Dendritic cell treated with granulocyte-macrophage colony-stimulating factor and Interleukin-4, amounts not matched to agents 40 ng/mL and 50 ng/mL, for 4 days (primary cell): ENCODE measurements around the gene DALRD3.

ENCODE experiments used
- H3K27ac Mint-ChIP-seq: one replicate; pipeline ENCODE4 v1.8.0; 2022; ENCODE audit warnings: mild to moderate bottlenecking, mixed read lengths
- H3K27me3 Mint-ChIP-seq: one replicate; pipeline ENCODE4 v1.8.0; 2022; ENCODE audit warnings: mild to moderate bottlenecking, mixed read lengths
- H3K36me3 Mint-ChIP-seq: one replicate; pipeline ENCODE4 v1.8.0; 2022; ENCODE audit warnings: low read depth, mixed read lengths
- H3K4me1 Mint-ChIP-seq: one replicate; pipeline ENCODE4 v1.8.0; 2022; ENCODE audit warnings: low read depth, mixed read lengths
- H3K4me3 Mint-ChIP-seq: one replicate; pipeline ENCODE4 v1.8.0; 2022; ENCODE audit warnings: mild to moderate bottlenecking, moderate library complexity, mixed read lengths
- H3K9me3 Mint-ChIP-seq: one replicate; pipeline ENCODE4 v1.8.0; 2022; ENCODE audit warnings: mixed read lengths
- intact Hi-C: fragments of 100-400 bp; cut with micrococcal nuclease; formaldehyde crosslinking; loops from one replicate; pipeline ENCODE4 v1.15.0; 2022

DALRD3 gene

GRCh38 chr3:49006408-49007067 lies 11.8 kb downstream of the DALRD3 start:
- H3K27ac Mint-ChIP-seq, result peak overlapping the region; percentile 100
- no peaks in the 10 kb centered on the region for H3K9me3 Mint-ChIP-seq
- intact Hi-C loops, result loop anchor here (1.0 kb wide), 1 partner anchor 15 kb away; no protein-coding TSS in a partner anchor

GRCh38 chr3:49005998-49006397 lies 12.4 kb downstream of the DALRD3 start:
- H3K27ac Mint-ChIP-seq, result no peak overlapping the region
- no peaks in the 10 kb centered on the region for H3K9me3 Mint-ChIP-seq
- peaks cover 32% of the 10 kb centered on the region for H3K4me1 Mint-ChIP-seq
- intact Hi-C loops, result no loop called here
- peaks cover 46% of the 10 kb centered on the region for H3K36me3 Mint-ChIP-seq
- H3K27me3 Mint-ChIP-seq, result no peaks in the 10 kb centered on the region
- no peak overlapping the region for H3K4me3 Mint-ChIP-seq

More at GRCh38 chr3:49006408-49007067, 11.8 kb downstream of the DALRD3 start:
- Mint-ChIP-seq H3K36me3 (peaks cover 51% of the 10 kb centered on the region), H3K4me1 (peaks cover 32% of the 10 kb centered on the region), H3K4me3 (peak overlapping the region; percentile 99), H3K27me3 (no peaks in the 10 kb centered on the region)

GRCh38 chr3:49005303-49005680 lies 13.1 kb downstream of the DALRD3 start:
- intact Hi-C loops, result no loop called here
- H3K4me1 Mint-ChIP-seq, result peaks cover 32% of the 10 kb centered on the region
- no peaks in the 10 kb centered on the region for H3K9me3 Mint-ChIP-seq
- H3K36me3 Mint-ChIP-seq, result peaks cover 39% of the 10 kb centered on the region
- no peak overlapping the region for H3K4me3 Mint-ChIP-seq
- H3K27ac Mint-ChIP-seq, result no peak overlapping the region
- no peaks in the 10 kb centered on the region for H3K27me3 Mint-ChIP-seq

GRCh38 chr3:49004352-49005302 lies 13.8 kb downstream of the DALRD3 start:
- H3K9me3 Mint-ChIP-seq, result no peaks in the 10 kb centered on the region
- no peak overlapping the region for H3K27ac Mint-ChIP-seq
- H3K4me1 Mint-ChIP-seq, result peaks cover 32% of the 10 kb centered on the region
- H3K4me3 Mint-ChIP-seq, result no peak overlapping the region
- intact Hi-C loops, result no loop called here
- H3K36me3 Mint-ChIP-seq, result peaks cover 34% of the 10 kb centered on the region
- H3K27me3 Mint-ChIP-seq, result no peaks in the 10 kb centered on the region

- Mint-ChIP-seq H3K4me1 (peaks cover under 1% of the 10 kb centered on the region), H3K4me3 (no peak overlapping the region), H3K27me3 (no peaks in the 10 kb centered on the region), H3K9me3 (no peaks in the 10 kb centered on the region), H3K36me3 (peaks cover 35% of the 10 kb centered on the region), H3K27ac (no peak overlapping the region)
- intact Hi-C loops, result no loop called here
Measured at GRCh38 chr3:49001155-49001554, 17.2 kb downstream of the DALRD3 start.

- no peaks in the 10 kb centered on the region for H3K4me1 Mint-ChIP-seq
- H3K36me3 Mint-ChIP-seq, result peaks cover 53% of the 10 kb centered on the region
- no peaks in the 10 kb centered on the region for H3K9me3 Mint-ChIP-seq
Measured at GRCh38 chr3:48999085-48999858, 19.1 kb downstream of the DALRD3 start.

GRCh38 chr3:48997714-48998637 lies 20.4 kb downstream of the DALRD3 start:
- Mint-ChIP-seq H3K4me3 (no peak overlapping the region), H3K4me1 (peaks cover 7% of the 10 kb centered on the region), H3K36me3 (peaks cover 53% of the 10 kb centered on the region), H3K27ac (no peak overlapping the region), H3K9me3 (no peaks in the 10 kb centered on the region), H3K27me3 (no peaks in the 10 kb centered on the region)
- intact Hi-C loops, result no loop called here

More at GRCh38 chr3:48999085-48999858, 19.1 kb downstream of the DALRD3 start:
- Mint-ChIP-seq H3K27me3 (no peaks in the 10 kb centered on the region), H3K4me3 (no peak overlapping the region), H3K27ac (no peak overlapping the region)
- intact Hi-C loops, result no loop called here

GRCh38 chr3:48997102-48997635 lies 21.2 kb downstream of the DALRD3 start:
- Mint-ChIP-seq H3K36me3 (peaks cover 50% of the 10 kb centered on the region), H3K27me3 (no peaks in the 10 kb centered on the region), H3K4me3 (no peak overlapping the region), H3K4me1 (peaks cover 7% of the 10 kb centered on the region), H3K9me3 (no peaks in the 10 kb centered on the region), H3K27ac (no peak overlapping the region)
- intact Hi-C loops, result no loop called here

- Mint-ChIP-seq H3K4me3 (no peak overlapping the region), H3K9me3 (no peaks in the 10 kb centered on the region), H3K27ac (no peak overlapping the region), H3K27me3 (no peaks in the 10 kb centered on the region), H3K36me3 (peaks cover 45% of the 10 kb centered on the region), H3K4me1 (peaks cover 12% of the 10 kb centered on the region)
- intact Hi-C loops, result no loop called here
Measured at GRCh38 chr3:48996640-48997039, 21.7 kb downstream of the DALRD3 start.

GRCh38 chr3:48993834-48994233 lies 24.5 kb downstream of the DALRD3 start:
- H3K4me1 Mint-ChIP-seq, result peaks cover 33% of the 10 kb centered on the region
- H3K9me3 Mint-ChIP-seq, result no peaks in the 10 kb centered on the region
- H3K4me3 Mint-ChIP-seq, result no peak overlapping the region
- intact Hi-C loops, result loop anchor here (5.0 kb wide), 1 partner anchor 33 kb away; the partner anchor contains the start of gene IMPDH2
- H3K27me3 Mint-ChIP-seq, result no peaks in the 10 kb centered on the region
- H3K36me3 Mint-ChIP-seq, result peaks cover 45% of the 10 kb centered on the region
- H3K27ac Mint-ChIP-seq, result no peak overlapping the region

- Mint-ChIP-seq H3K27ac (no peak overlapping the region), H3K36me3 (peaks cover 27% of the 10 kb centered on the region), H3K4me1 (peaks cover 41% of the 10 kb centered on the region), H3K27me3 (no peaks in the 10 kb centered on the region), H3K4me3 (no peak overlapping the region), H3K9me3 (no peaks in the 10 kb centered on the region)
- intact Hi-C loops, result loop anchor here (5.0 kb wide), 1 partner anchor 35 kb away; the partner anchor contains the start of gene IMPDH2
Measured at GRCh38 chr3:48991851-48992545, 26.4 kb downstream of the DALRD3 start.
